Measurements from ENCODE around the gene AAK1. TPM values are rescaled to one million over a fixed set of nuclear protein-coding genes. Genes with fewer than 3 reads are reported as not detected.
A peak's percentile ranks its signal among the peaks of the same experiment; 100 is the strongest.

AAK1 gene
- total and polyA plus RNA-seq, 10 of the 15 experiments (the other 5 are each of a cell fraction or from before 2014, with no cell fraction given) = 2.9 to 41.4 (median 17.5) TPM

GRCh38 chr2:69683170-69683971 lies 39.8 kb upstream of the AAK1 start:
- no peaks in the 10 kb centered on the region for H3K9me3 ChIP-seq (replicated peaks; ENCODE audit: control insufficient read depth, insufficient read depth, low read length)
- no peaks in the 10 kb centered on the region for H3K27me3 ChIP-seq (replicated peaks in 1 of 2; ENCODE audit: control insufficient read depth in 2 of 2, insufficient read depth in 2 of 2, low read length in 1 of 2)
- ChIA-PET SMC1A (ENCODE audit: uncharacterized antibody, unreplicated experiment) (interaction anchor here (0.7 to 2.2 kb wide), 12 partner anchors 9 to 156 kb away, joined by 3 to 7 read pairs (median 4); no protein-coding TSS in a partner anchor), CTCF (interaction anchor here (0.7 to 2.8 kb wide), 6 partner anchors 11 to 118 kb away, joined by 3 to 14 read pairs (median 4); no protein-coding TSS in a partner anchor), POLR2A (interaction anchor here (0.6 to 1.0 kb wide), 3 partner anchors 9 to 121 kb away, joined by 3 to 5 read pairs (median 5); no protein-coding TSS in a partner anchor), RAD21 (ENCODE audit: unreplicated experiment) (no interaction called here)
- BruUV-seq (replicated peaks) = no TSS peak
- H4K20me1 ChIP-seq (ENCODE audit: control insufficient read depth, insufficient read depth) = no peaks in the 10 kb centered on the region
- intact Hi-C loops (cut with micrococcal nuclease; ENCODE audit: unreplicated experiment) = no loop called here
- H3K4me2 ChIP-seq (ENCODE audit: control insufficient read depth, insufficient read depth) = peak overlapping the region; percentile 12; the same call in 1 of the 2 replicates
- peak overlapping the region; percentile 47 for H2AFZ ChIP-seq (ENCODE audit: control insufficient read depth, low read depth, low read length)
- FAIRE-seq (peak; percentile 31), DNase-seq (ENCODE audit: low read depth, low spot score) (no peak), ATAC-seq (no peak)
- H3K36me3 ChIP-seq (ENCODE audit: control insufficient read depth in 2 of 2, insufficient read depth in 2 of 2, low read length in 1 of 2) = no peaks in the 10 kb centered on the region
- H3K4me3 ChIP-seq = no peak overlapping the region; the same call in 1 of the 2 replicates
- no peaks in the 10 kb centered on the region for H3K79me2 ChIP-seq (ENCODE audit: control insufficient read depth, insufficient read depth, low read length)
- H3K27ac ChIP-seq (ENCODE audit: control insufficient read depth, insufficient read depth) = no peak overlapping the region
- no peak overlapping the region for H3K9ac ChIP-seq (ENCODE audit: control insufficient read depth, insufficient read depth, low read length)
- in situ Hi-C loops (cut with MboI) = no loop called here
- H3K4me1 ChIP-seq (ENCODE audit: control insufficient read depth, insufficient read depth, low read length) = no peaks in the 10 kb centered on the region; the same call in 1 of the 2 replicates
- TF ChIP-seq EED (IDR thresholded peaks at IDR 0.05; ENCODE audit: low read depth) (peak; percentile 46), RBBP5 (conservative IDR thresholded peaks at IDR 0.05) (no peak), SMARCA5 (IDR thresholded peaks at IDR 0.05) (no peak), NR2C1 (IDR thresholded peaks at IDR 0.05) (no peak), BCL11A (IDR thresholded peaks at IDR 0.05; ENCODE audit: low read depth, low read length) (no peak), STAT3 (IDR thresholded peaks at IDR 0.05; ENCODE audit: low read depth, low read length) (no peak), IKZF1 (conservative IDR thresholded peaks at IDR 0.05) (no peak)
- 27% methylated on average over 5 of the region's 5 CpGs for WGBS (ENCODE audit: insufficient coverage, insufficient replicate concordance, low lambda C conversion rate, missing lambda C conversion rate)

- no TSS peak for BruUV-seq (replicated peaks)
- no peaks in the 10 kb centered on the region for H3K36me3 ChIP-seq (ENCODE audit: control insufficient read depth in 2 of 2, insufficient read depth in 2 of 2, low read length in 1 of 2)
- H3K9ac ChIP-seq (ENCODE audit: control insufficient read depth, insufficient read depth, low read length) = no peak overlapping the region
- DNase-seq (ENCODE audit: low read depth, low spot score) (no peak), ATAC-seq (no peak), FAIRE-seq (no peak)
- TF ChIP-seq SKIL (IDR thresholded peaks at IDR 0.05; ENCODE audit: low read depth, poor library complexity, severe bottlenecking) = no peak
- H4K20me1 ChIP-seq (ENCODE audit: control insufficient read depth, insufficient read depth) = no peaks in the 10 kb centered on the region
- ChIA-PET POLR2A (no interaction called here), CTCF (interaction anchor here (0.7 to 2.8 kb wide), 2 partner anchors 21 to 117 kb away, joined by 3 to 14 read pairs; no protein-coding TSS in a partner anchor), SMC1A (ENCODE audit: uncharacterized antibody, unreplicated experiment) (interaction anchor here (0.9 to 2.2 kb wide), 4 partner anchors 11 to 155 kb away, joined by 3 to 5 read pairs (median 4); no protein-coding TSS in a partner anchor), RAD21 (ENCODE audit: unreplicated experiment) (no interaction called here)
- no peak overlapping the region for H3K4me3 ChIP-seq
- no peaks in the 10 kb centered on the region; the same call in 1 of the 2 replicates for H3K4me1 ChIP-seq (ENCODE audit: control insufficient read depth, insufficient read depth, low read length)
- H3K79me2 ChIP-seq (ENCODE audit: control insufficient read depth, insufficient read depth, low read length) = no peaks in the 10 kb centered on the region
- H3K9me3 ChIP-seq (replicated peaks; ENCODE audit: control insufficient read depth, insufficient read depth, low read length) = no peaks in the 10 kb centered on the region
- 96% methylated on average over 1 of the region's 1 CpG for WGBS (ENCODE audit: insufficient coverage, insufficient replicate concordance, low lambda C conversion rate, missing lambda C conversion rate)
- in situ Hi-C loops (cut with MboI) (no loop called here), intact Hi-C loops (cut with micrococcal nuclease; ENCODE audit: unreplicated experiment) (no loop called here)
- H3K27ac ChIP-seq (ENCODE audit: control insufficient read depth, insufficient read depth) = no peak overlapping the region
- H3K27me3 ChIP-seq (replicated peaks in 1 of 2; ENCODE audit: control insufficient read depth in 2 of 2, insufficient read depth in 2 of 2, low read length in 1 of 2) = no peaks in the 10 kb centered on the region
- H2AFZ ChIP-seq (ENCODE audit: control insufficient read depth, low read depth, low read length) = no peak overlapping the region
- no peak overlapping the region for H3K4me2 ChIP-seq (ENCODE audit: control insufficient read depth, insufficient read depth)
These were observed 39.0 kb upstream of the AAK1 start for GRCh38 chr2:69682525-69682924.

Data from GM12878 (cell line).